ENCODE results near the gene PARD3B.
"Not testable (repeated sequence)": the region's sequence is repeated elsewhere in the genome, so short reads cannot be mapped to it uniquely, and the experiment has no call there.

The PARD3B gene

DNA sequence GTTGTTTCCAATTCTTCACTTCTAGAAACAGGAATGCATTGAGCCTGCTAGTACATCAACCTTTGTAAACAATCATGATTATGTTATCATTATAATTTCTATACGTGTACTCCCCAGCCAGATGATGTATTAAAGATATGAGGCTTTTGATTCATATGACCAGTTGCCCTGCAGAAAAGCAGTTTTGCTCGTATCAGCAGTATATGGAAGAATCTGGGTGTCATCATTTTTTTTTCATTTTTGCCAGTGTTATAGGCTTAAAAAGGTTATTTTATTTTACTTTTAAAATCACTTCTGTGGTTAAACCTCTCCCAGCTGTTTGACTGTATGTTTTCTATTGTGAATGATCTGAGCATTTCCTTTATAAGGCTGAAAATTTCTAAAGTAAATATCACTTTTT, 665.2 kb downstream of the PARD3B start:
- TF ChIP-seq, protein P1, sequence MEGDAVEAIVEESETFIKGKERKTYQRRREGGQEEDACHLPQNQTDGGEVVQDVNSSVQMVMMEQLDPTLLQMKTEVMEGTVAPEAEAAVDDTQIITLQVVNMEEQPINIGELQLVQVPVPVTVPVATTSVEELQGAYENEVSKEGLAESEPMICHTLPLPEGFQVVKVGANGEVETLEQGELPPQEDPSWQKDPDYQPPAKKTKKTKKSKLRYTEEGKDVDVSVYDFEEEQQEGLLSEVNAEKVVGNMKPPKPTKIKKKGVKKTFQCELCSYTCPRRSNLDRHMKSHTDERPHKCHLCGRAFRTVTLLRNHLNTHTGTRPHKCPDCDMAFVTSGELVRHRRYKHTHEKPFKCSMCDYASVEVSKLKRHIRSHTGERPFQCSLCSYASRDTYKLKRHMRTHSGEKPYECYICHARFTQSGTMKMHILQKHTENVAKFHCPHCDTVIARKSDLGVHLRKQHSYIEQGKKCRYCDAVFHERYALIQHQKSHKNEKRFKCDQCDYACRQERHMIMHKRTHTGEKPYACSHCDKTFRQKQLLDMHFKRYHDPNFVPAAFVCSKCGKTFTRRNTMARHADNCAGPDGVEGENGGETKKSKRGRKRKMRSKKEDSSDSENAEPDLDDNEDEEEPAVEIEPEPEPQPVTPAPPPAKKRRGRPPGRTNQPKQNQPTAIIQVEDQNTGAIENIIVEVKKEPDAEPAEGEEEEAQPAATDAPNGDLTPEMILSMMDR (IDR thresholded peaks at IDR 0.05; ENCODE audit: borderline replicate concordance, control extremely low read depth, extremely low read depth, insufficient read depth, missing control alignments), result no peak
- no peak for DNase-seq (ENCODE audit: low spot score)
- in situ Hi-C loops (cut with MboI; ENCODE audit: low sequenced_read_pairs, unreplicated experiment), result no loop called here

DNA sequence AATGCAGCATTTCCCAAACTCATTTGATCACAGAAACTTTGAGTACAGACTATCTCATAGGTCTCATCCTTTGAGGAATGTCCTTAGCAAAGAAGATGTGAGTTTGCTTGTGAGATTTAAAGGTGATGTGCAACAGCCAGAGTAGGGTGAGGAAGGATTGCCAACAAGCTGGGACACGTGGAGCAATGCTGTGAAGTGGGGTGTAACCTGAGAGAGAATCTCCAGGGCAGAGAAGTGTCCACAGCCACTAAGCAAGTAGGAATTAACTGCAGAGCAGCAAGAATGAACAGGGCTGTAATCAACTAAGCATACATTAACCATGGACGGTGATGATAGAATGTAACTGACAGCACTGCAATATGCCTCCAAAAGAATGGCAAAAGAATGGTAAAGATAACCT, 667.1 kb downstream of the PARD3B start:
- TF ChIP-seq, protein P1 (IDR thresholded peaks at IDR 0.05; ENCODE audit: borderline replicate concordance, control extremely low read depth, extremely low read depth, insufficient read depth, missing control alignments), result no peak
- DNase-seq (ENCODE audit: low spot score), result no peak
- in situ Hi-C loops (cut with MboI; ENCODE audit: low sequenced_read_pairs, unreplicated experiment), result no loop called here

DNA sequence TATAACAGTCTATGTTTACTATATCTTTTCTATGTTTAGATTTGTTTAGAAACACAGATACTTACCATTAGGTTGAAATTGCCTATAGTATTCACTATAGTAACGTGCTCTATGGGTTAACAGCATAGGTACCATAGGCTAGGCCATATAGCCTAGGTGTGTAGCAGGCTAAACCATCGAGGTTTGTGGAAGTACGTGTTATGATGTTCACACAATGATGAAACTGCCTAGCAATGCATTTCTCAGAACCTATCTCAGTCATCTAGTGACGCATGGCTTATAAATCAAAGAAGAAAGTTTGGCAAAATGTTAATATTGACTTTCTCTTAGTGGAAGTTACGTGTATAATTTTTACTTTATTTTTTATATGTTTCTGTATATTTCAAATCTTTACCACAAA, 670.8 kb downstream of the PARD3B start:
- DNase-seq (ENCODE audit: low spot score), result no peak
- TF ChIP-seq, protein P1 (IDR thresholded peaks at IDR 0.05; ENCODE audit: borderline replicate concordance, control extremely low read depth, extremely low read depth, insufficient read depth, missing control alignments), result no peak
- in situ Hi-C loops (cut with MboI; ENCODE audit: low sequenced_read_pairs, unreplicated experiment), result no loop called here

DNA sequence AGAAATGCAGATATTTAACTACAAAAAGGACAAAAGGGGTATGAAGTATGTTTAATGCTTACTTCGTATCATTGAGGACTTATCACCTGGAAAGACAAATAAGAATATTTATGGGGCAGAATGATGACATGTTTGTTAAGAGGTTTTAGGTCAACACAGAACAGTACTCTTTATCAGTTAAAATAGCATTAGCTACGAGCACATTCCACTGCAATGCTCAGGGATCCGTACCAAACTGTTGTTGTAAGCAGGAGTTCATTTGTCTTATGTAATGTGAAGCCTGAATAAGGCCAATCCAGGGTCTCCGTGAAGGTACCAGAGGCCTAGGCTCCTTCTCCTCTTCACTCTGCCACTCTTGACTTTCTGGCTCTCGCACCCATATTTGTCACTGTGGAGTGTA, 671.3 kb downstream of the PARD3B start:
- in situ Hi-C loops (cut with MboI; ENCODE audit: low sequenced_read_pairs, unreplicated experiment), result no loop called here
- TF ChIP-seq, protein P1 (IDR thresholded peaks at IDR 0.05; ENCODE audit: borderline replicate concordance, control extremely low read depth, extremely low read depth, insufficient read depth, missing control alignments), result no peak
- no peak for DNase-seq (ENCODE audit: low spot score)

DNA sequence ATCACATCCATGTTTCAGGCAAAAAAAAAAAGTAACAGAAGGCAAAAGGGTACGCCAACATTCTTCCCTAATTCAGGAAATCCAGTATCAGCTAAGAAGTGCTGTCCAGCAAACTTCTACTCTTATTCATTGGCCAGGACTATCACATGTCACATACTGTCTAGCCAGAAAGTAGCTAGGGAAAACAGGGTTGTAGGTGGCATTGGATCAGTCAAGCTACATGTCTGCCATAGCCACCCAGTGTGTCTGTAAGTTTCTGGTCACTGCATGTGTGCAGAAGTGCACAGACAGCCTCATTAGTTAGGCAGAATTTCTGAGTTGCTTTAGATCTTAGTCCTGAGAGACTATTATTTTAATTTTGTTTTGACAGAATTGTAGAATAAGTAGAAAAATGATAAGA, 671.7 kb downstream of the PARD3B start:
- no peak for DNase-seq (ENCODE audit: low spot score)
- in situ Hi-C loops (cut with MboI; ENCODE audit: low sequenced_read_pairs, unreplicated experiment), result no loop called here
- TF ChIP-seq, protein P1 (IDR thresholded peaks at IDR 0.05; ENCODE audit: borderline replicate concordance, control extremely low read depth, extremely low read depth, insufficient read depth, missing control alignments), result no peak

DNA sequence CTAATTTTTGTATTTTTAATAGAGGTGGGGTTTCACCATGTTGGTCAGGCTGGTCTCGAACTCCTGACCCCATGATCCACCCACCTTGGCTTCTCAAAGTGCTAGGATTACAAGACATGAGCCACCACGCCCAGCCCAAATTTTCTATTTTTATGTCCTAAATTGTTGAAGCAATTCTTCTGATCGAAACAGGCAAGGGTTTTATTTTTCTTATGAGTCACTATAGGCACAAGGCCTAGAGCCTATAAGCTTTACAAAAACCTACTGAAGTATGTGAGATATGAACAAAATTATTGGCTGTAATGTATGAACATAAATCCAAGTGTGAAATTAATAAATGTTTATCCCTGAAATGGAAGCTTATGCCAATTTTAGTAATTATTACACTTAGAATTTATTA, 672.8 kb downstream of the PARD3B start:
- in situ Hi-C loops (cut with MboI; ENCODE audit: low sequenced_read_pairs, unreplicated experiment), result no loop called here
- DNase-seq (ENCODE audit: low spot score), result no peak
- TF ChIP-seq, protein P1 (IDR thresholded peaks at IDR 0.05; ENCODE audit: borderline replicate concordance, control extremely low read depth, extremely low read depth, insufficient read depth, missing control alignments), result no peak

DNA sequence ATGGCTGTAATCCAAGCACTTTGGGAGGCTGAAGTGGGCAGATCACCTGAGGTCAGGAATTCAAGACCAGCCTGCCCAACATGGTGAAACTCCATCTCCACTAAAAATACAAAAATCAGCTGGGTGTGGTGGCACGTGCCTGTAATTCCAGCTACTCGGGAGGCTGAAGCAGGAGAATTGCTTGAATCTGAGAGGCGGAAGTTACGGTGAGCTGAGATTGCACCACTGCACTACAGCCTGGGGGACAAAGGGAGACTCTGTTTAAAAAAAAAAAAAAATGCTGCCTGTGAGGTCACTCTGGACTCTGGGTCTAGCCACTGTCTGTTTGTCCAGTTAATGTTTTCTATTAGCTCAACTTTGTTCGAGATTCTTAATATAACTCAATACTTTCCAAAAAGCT, 673.5 kb downstream of the PARD3B start:
- DNase-seq (ENCODE audit: low spot score); in situ Hi-C loops (cut with MboI; ENCODE audit: low sequenced_read_pairs, unreplicated experiment): not testable (repeated sequence)

Measured in GM13976 (cell line).